ENCODE measurements around the gene AQP12B.

DNA sequence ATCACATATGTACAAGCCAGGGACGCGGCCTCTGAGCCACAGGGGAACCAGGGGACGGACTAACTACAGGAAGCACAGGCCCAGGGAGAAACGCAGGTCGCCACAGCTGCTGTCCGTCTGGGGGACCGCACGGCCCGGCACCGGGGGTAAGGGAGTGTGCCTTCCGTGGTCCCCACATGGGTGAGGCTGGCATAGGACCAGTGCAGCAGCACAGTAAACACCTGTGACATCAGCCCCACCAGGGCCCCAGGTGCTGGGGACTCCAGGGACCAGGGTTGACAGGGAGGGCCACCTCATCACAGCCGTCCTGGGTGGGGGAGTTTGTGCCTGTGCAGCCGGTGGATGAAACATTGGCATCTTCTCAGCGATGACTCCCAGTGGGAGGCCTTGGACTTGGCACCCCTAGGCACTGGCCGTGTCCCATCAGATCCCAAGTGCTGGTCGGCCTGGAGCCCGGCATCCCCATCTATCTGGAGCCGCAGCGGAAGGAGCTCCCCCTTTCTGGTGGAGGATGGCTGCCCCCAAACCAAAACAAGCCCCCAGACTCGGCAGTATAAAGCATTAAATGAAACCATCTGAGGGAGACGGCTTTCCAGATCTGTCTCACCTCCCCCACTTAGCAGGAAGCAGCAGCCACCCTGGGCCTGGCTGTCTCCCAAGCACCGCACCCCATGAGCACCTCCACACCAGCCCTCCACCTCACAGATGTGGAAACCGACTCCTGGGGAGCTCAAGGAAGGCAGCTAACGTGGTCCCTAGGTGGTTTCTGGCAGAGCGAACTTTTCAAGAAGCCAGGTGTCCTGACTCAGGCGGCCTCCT is 31.5 kb upstream of the AQP12B start:
- TF ChIP-seq, protein P1, sequence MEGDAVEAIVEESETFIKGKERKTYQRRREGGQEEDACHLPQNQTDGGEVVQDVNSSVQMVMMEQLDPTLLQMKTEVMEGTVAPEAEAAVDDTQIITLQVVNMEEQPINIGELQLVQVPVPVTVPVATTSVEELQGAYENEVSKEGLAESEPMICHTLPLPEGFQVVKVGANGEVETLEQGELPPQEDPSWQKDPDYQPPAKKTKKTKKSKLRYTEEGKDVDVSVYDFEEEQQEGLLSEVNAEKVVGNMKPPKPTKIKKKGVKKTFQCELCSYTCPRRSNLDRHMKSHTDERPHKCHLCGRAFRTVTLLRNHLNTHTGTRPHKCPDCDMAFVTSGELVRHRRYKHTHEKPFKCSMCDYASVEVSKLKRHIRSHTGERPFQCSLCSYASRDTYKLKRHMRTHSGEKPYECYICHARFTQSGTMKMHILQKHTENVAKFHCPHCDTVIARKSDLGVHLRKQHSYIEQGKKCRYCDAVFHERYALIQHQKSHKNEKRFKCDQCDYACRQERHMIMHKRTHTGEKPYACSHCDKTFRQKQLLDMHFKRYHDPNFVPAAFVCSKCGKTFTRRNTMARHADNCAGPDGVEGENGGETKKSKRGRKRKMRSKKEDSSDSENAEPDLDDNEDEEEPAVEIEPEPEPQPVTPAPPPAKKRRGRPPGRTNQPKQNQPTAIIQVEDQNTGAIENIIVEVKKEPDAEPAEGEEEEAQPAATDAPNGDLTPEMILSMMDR (IDR thresholded peaks at IDR 0.05 in 2 of 3, conservative IDR thresholded peaks at IDR 0.05 in 1 of 3; ENCODE audit: control insufficient read depth in 2 of 3, extremely low read depth in 1 of 3, insufficient read depth in 1 of 3, low read depth in 3 of 3, low read length in 3 of 3), result no peak
- TF ChIP-seq NR2C1 (IDR thresholded peaks at IDR 0.05) (no peak), RAD21 (IDR thresholded peaks at IDR 0.05; ENCODE audit: insufficient read depth, low read depth, low read length) (no peak), JUND (IDR thresholded peaks at IDR 0.05; ENCODE audit: low read depth, low read length) (no peak), EGR1 (IDR thresholded peaks at IDR 0.05; ENCODE audit: borderline replicate concordance in 1 of 2, low read depth in 2 of 2, low read length in 2 of 2) (no peak), POLR2AphosphoS5 (IDR thresholded peaks at IDR 0.05; ENCODE audit: low read length) (no peak), CREM (IDR thresholded peaks at IDR 0.05; ENCODE audit: low read depth) (no peak), SIN3A (IDR thresholded peaks at IDR 0.05; ENCODE audit: low read depth, low read length) (no peak), CBX3 (IDR thresholded peaks at IDR 0.05; ENCODE audit: borderline replicate concordance, low read depth) (no peak), NFIC (IDR thresholded peaks at IDR 0.05; ENCODE audit: low read depth, low read length) (no peak), TAF1 (IDR thresholded peaks at IDR 0.05; ENCODE audit: borderline replicate concordance, low read depth, low read length) (no peak)
